Spinal cord (tissue), 4 donors: ENCODE data around the gene ZFR2. TPM values are rescaled to one million over a fixed set of nuclear protein-coding genes. Genes with fewer than 3 reads are reported as not detected.

Experiments used
- polyA plus RNA-seq, 2 donors: library from polyadenylated mRNA; unstranded; fragments of 120-200 nt; gene quantifications; one replicate each; pipeline ENCODE4 v1.2.1, GENCODE V29; 2013; ENCODE audit not compliant: insufficient read length in 2 of 2
- small RNA-seq: library from RNA; depleted of rRNA; stranded (forward); fragments of <200 nt; gene quantifications from one replicate; pipeline ENCODE3, GENCODE V24; 2014; ENCODE audit warnings: low replicate concordance
- total RNA-seq, 2 donors: library from RNA; depleted of rRNA in 1 of 2; stranded (reverse); fragments of 120-200 nt in 1 of 2; fragments of >200 nt in 1 of 2; gene quantifications; one replicate each; pipeline versions ENCODE4 v1.2.3 to v1.2.4, GENCODE V29; 2013 to 2014

ZFR2 gene
- total and polyA plus RNA-seq, 4 donors = 7.7 to 37.6 (median 18.4) TPM

Small RNA genes within 50 kb of the gene (small RNA-seq; reads per million reads assigned to genes)
- not detected for gene AC005777.1

Other genes with a start within 250 kb of the ZFR2 start
- 10 to 100 TPM; 11.0 to 28.4 TPM for gene CACTIN, start 242.2 kb downstream of the ZFR2 start, total RNA-seq
- 10 to 100 TPM; 27.5 to 32.6 TPM for gene CACTIN, start 242.2 kb downstream of the ZFR2 start, polyA plus RNA-seq
- 10 to 100 TPM; 25.4 to 34.5 TPM for gene PIP5K1C, start 168.6 kb downstream of the ZFR2 start, total RNA-seq
- 10 to 100 TPM; 77.5 to 91.1 TPM for gene PIP5K1C, start 168.6 kb downstream of the ZFR2 start, polyA plus RNA-seq
- gene TJP3, start 160.7 kb downstream of the ZFR2 start, total RNA-seq = 1 to 10 TPM in 1 of 2 donors, under 1 TPM in 1; 0.30 to 5.0 TPM
- 1 to 10 TPM in 1 of 2 donors, under 1 TPM in 1; 1.00 to 2.5 TPM for gene TJP3, start 160.7 kb downstream of the ZFR2 start, polyA plus RNA-seq
- gene APBA3, start 107.3 kb downstream of the ZFR2 start, total RNA-seq = 10 to 100 TPM; 16.6 to 19.9 TPM
- 10 to 100 TPM; 20.4 to 27.3 TPM for gene APBA3, start 107.3 kb downstream of the ZFR2 start, polyA plus RNA-seq
- gene MRPL54, start 106.4 kb downstream of the ZFR2 start, total RNA-seq = 10 to 100 TPM; 33.2 to 77.8 TPM
- 10 to 100 TPM; 43.1 TPM for gene MRPL54, start 106.4 kb downstream of the ZFR2 start, polyA plus RNA-seq
- not detected for gene RAX2, start 96.8 kb downstream of the ZFR2 start, total RNA-seq
- gene RAX2, start 96.8 kb downstream of the ZFR2 start, polyA plus RNA-seq = under 1 TPM in 1 of 2 donors, not detected in 1; 0.09 TPM
- 10 to 100 TPM; 11.5 to 22.8 TPM for gene MATK, start 82.7 kb downstream of the ZFR2 start, total RNA-seq
- gene MATK, start 82.7 kb downstream of the ZFR2 start, polyA plus RNA-seq = 10 to 100 TPM; 61.0 to 62.5 TPM
- gene ATCAY, start 11.6 kb upstream of the ZFR2 start, total RNA-seq = 10 to 100 TPM; 38.1 to 48.9 TPM
- 100 to 1,000 TPM; 134 to 158 TPM for gene ATCAY, start 11.6 kb upstream of the ZFR2 start, polyA plus RNA-seq
- under 1 TPM in 1 of 2 donors, not detected in 1; 0.28 TPM for gene NMRK2, start 64.0 kb upstream of the ZFR2 start, total RNA-seq
- gene NMRK2, start 64.0 kb upstream of the ZFR2 start, polyA plus RNA-seq = under 1 TPM in 1 of 2 donors, not detected in 1; 0.74 TPM
- 10 to 100 TPM; 40.1 to 52.1 TPM for gene DAPK3, start 102.1 kb upstream of the ZFR2 start, total RNA-seq
- 10 to 100 TPM; 67.2 to 79.6 TPM for gene DAPK3, start 102.1 kb upstream of the ZFR2 start, polyA plus RNA-seq
- gene EEF2, start 116.4 kb upstream of the ZFR2 start, total RNA-seq = 1,000 to 10,000 TPM; 1,335 to 1,977 TPM
- gene EEF2, start 116.4 kb upstream of the ZFR2 start, polyA plus RNA-seq = 1,000 to 10,000 TPM; 1,625 to 1,669 TPM
- 10 to 100 TPM; 24.8 to 26.3 TPM for gene PIAS4, start 138.7 kb upstream of the ZFR2 start, total RNA-seq
- gene PIAS4, start 138.7 kb upstream of the ZFR2 start, polyA plus RNA-seq = 10 to 100 TPM; 33.2 to 37.7 TPM
- gene ZBTB7A, start 197.9 kb upstream of the ZFR2 start, total RNA-seq = 1 to 10 TPM; 6.6 to 6.9 TPM
- 10 to 100 TPM; 12.7 to 14.6 TPM for gene ZBTB7A, start 197.9 kb upstream of the ZFR2 start, polyA plus RNA-seq